DMS153 treated with DMSO at 0.1 percent for 48 hours (cell line): ENCODE results near the gene SUN5.

Experiments
- DNase-seq: peaks from one replicate; lab custom pipeline; 2025; ENCODE audit not compliant: unreplicated experiment; lab: John Stamatoyannopoulos, UW

Gene SUN5

DNA sequence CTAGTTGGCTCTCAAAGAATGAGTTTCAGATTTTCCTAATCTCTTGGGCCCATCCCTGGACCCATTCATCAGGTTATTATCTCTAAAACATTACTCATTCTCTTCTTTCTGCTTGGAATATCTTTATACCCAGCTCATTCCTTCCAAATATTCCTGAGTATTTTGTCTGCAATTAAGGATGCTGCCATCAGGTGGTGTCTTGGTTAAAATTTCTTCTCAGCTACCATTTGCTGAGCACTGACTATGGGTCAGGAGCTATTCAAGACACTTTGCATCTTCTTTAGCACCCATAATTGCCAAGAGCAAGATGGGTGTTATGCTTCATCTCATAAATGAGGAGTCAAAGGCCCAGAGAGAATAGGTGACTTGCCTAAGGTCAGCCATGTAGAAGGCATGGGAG is 8.4 kb downstream of the SUN5 start:
- DNase-seq: no peak

DNA sequence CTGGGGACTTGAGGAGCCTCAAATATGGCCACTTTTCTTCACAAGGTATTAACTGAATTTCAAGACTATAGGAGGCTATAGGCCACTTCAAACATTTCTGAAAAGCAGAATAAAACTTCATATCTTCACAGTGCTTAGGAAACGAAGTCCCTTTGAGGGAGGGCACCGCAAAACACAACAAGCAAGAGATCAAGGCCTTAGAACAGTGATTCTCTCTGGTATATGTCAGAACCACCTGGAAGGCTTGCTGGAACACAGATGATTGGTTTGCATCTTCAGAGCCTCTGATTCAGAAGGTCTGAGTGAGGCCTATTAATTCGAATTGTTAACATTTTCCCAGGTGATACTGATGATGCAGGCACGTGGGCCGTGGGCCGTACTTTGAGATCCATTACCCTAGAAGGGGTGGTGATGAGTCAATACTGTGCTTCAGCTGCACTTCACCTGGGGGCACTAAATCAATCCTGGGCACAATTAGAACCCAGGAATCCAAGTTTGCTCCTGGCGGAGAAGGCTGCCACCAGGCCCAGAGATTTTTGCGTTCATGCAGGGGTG is 10.7 kb downstream of the SUN5 start:
- DNase-seq: no peak

GRCh38 chr20:32991792-32992641 is 12.2 kb downstream of the SUN5 start:
- no peak for DNase-seq

- no peak for DNase-seq
These were observed 12.8 kb downstream of the SUN5 start for GRCh38 chr20:32991383-32991782.

- DNase-seq: no peak
These were observed 13.8 kb downstream of the SUN5 start for GRCh38 chr20:32990426-32990825.

DNA sequence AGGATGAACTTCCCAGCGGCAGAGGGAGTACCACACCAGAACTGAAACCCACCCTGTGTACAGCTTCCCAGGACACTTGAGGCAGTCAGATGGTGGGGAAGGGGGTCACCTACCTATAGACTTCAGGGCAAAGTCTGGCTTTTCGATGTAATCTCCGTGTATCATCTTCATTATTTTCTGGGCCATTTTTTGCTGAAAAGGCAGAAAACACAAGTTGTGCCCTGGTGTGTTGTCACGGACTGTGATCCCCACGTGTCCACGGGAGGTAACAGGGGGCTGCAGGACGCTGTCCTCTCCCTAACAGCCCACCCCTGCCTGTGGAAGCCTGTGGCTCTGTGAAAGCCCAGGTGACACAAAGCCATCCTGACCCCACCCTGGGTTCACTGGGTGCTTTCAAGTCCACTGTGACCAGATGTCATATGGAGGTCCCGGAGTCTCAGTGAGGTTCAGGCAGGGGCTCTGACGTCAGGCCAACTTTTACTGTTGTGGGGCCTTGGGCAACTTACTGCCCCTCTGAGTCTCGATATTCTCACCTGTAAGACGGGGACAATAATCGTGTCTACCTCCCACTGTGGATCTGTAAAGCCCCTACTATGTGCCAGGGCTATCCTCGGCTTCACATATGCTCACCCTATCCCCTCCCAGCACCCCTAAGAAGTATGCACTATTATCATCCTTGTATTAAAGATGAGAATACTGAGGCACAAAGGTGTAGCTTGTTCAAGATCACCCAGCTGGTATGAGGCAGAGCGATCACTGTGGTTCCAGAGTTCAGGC is 14.5 kb downstream of the SUN5 start:
- DNase-seq: no peak

DNA sequence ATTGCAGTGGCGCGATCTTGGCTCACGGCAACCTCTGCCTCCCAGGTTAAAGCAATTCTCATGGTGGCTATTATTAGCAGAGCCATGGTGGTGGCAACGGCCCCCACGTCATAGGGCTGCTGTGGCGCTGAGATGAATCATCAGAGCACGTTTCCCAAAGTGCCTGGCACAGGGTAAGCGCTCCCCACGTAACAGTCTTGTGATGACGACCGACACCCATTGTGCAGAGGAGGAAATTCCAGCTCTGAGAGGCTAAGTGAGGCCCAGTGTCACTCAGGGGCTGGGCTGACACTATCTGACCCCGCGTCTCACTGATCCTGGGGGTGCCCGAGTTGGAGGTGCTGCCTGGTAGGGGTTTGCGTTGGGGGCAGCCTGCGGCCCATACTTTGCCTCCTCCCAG is 16.2 kb downstream of the SUN5 start:
- DNase-seq: no peak

DNA sequence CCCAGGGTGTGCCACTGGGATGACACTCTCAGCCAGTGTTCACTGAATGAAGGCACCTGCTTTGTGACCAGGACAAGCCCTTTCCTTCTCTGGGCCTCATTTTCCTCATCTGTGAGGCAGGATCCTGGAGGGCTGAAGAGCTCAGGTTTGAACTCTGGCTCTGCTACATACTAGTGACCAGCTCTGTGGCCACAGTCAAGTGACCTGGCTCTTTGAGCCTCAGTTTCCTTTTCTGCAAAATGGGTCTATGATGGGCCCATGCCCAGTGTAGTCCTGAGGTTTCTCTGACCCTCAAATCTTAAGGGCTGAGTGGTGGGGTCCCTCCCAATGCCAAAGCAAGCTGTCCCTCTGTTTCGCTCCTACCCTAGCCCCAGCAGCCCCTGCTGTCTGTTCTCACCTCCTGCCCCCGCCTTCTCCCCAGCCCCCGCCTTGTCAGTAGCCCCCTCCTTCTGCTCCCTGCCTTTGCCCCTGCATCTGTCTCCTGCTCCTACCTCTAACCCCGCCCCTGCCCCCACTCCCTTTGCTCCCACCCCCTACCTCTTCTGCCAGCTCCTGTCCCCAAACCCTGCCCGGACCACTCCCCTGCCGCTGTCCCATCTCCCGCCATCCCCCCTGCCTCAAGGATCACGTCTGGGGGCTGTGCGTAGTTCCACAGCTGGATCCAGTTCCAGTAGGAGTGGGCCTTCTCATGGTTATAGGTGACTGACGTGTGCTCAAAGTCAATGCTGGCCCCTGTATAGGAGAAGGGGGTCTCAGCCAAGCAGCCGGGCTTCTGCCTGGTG is 17.0 kb downstream of the SUN5 start:
- DNase-seq: no peak

DNA sequence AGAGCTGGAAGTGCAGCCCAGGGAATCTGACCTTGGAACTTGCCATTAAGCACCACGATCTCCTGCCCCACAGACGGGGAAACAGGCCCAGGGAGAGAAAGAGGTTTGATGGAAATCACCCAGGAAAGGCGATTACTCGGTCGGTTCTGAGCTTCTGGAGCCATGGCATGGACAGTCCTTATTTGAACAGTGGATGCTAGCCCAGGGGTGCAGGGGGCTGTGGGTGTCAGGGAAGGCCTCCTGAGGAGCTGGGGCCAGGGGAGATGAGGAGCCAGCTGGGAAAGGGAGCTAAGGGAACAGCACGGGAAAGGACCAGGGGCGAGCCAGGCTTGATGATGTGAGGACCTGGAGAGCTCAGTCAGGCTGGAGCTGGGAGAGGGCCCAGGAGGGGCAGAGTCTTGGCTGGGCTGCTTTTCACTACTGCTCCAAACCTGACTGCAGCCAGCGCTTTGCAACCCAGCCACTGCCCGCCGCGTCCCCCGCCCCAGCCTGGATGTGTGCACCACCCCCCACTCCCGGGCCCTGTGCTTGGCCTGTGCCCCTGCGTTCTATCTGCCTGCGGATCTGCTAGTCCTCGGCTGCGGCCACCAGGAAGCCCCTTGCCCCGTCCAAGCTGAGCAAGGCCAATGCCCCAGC is 17.8 kb downstream of the SUN5 start:
- no peak for DNase-seq

DNA sequence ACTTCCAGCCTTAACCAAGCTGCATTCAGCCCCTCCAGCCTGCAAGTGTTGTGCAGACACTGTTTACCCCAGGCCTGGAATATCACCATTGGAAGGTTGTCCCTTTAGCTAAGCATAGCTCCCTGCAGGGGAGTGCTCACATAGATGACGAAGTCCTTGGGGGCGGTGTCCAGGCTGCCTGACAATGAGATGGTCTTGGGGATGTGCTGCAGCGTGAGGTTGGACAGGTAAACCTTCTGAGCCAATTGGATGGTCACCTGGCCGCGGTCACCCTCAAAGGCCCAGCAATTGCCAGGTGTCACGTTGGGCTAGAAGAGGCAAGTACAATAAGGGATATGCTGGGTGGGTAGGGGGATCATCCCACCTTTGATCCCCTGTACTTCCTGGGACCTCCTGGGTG is 18.6 kb downstream of the SUN5 start:
- no peak for DNase-seq

DNA sequence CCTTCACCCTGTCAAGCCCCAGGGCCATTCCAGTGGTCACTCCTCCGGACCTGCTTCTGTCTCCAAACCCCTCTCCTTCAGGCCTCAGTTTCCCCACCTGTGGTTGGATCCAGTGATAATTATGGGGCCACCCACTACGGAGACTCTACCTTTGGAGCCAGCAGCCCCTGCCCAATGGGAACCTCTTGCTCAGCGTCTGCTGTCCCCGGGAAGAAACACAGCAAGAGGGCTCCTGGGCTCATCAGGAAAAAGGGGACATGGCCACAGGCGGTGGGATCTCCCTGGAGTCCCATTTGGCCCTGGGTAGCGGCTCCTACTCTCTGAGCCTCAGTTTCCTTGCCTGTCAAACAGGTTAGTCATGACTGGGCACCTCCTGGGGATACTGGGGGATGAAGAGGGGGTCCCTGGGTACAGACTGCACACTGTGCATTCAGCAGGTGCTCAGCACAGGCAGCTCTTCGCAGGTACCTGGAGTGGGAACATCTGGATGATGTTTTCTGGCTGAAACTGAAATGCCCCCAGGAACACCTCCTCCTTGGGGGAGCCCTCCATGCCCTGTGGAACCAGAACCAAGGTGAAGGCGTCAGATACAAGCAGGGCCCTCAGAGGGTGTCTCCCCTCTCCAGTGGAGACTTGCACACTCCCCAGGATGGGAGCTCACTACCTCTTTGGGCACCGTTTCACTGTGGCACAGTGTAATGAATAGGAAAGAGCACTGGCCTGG is 19.4 kb downstream of the SUN5 start:
- no peak for DNase-seq

DNA sequence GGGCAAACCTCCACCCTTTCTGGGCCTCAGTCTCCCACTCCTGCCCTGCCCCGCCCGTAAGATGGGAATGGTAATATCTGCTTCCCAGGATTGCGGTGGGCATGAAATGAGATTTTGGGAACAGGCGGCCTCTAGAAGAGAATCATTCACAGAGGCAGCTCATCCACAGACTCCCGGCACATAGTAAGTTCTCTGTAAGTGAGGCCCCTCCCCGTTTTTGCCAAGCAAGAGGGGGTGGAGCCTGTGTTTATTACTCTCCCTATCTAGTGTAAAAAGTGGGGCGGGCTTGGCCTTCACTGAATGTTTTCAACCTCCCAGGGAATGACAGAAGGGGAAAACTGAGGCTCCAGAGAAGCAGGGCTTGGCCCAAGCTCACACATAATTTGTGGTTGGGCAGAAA is 20.0 kb downstream of the SUN5 start:
- DNase-seq: no peak

DNA sequence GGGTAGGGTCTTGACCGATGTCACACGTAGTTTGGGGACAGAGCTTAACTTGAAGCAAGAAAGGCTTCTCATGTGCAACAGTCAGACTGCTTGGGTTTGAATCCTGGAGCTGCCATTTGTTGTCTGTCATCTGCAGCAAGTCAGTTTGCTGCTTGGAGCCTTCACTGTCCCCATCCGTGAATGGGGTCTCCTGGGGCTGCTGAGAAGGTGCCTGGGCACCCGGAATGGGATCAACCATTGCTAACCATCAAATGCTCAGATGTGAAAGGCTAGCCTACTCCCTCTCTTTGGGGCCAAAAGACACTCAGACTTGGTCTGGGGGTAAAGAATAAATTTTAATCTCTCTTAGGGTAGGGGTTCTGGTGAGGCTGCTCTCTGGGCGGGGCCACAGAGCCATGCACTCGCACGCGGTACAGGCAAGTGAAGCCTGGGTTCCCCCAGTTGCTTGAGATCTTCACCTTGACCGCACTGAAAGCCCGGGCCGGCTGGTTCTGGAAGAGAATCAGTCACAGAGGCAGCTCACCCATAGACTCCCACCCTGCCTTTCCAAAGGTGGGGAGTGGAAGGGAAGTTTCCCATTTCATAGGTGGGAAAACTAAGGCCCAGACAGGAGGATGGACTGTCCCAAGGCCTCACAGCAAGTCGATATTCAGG is 20.6 kb downstream of the SUN5 start:
- no peak for DNase-seq

- peak; percentile 6 for DNase-seq
These were observed 21.4 kb downstream of the SUN5 start for GRCh38 chr20:32982617-32983458.

- DNase-seq: no peak
These were observed 23.2 kb downstream of the SUN5 start for GRCh38 chr20:32980990-32981389.

DNA sequence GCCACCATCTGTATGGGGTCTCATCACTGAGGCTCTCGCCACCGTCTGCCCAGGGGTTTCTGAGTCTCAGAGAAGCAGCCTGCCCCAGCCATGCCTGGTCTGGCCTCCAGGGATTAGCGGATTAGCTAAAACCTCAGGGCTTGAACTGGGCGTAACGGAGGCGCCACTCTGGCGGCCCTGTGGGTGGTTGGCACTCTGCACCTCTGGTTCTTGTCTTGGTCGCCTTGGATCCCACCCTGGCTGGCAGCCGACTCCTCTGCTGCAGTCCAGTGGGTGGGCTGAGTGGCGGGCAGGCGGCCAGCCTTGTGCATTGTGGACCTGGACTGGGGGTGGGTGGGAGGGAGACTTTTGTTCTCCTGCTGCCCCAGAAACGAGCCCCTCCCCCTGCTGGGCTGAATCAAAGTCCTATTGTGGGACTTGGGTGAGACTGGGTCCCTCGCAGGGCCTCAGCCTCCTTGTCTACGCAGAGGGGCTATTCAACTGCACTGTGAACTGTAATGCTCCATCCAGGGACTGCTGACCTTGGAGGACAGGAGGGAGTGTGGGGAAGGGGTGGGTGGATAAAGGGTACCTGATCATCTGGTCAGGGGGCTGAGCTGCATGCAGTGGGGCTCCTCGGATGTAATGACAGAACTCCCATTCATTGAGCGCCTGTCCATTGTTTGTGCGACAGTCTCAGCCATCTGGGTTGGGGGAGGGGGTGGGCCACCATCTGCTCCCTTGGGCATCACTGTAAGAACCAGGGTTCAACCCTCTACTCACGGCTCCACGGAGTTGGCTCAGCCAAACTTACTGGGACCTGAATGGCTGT is 23.9 kb downstream of the SUN5 start:
- no peak for DNase-seq

DNA sequence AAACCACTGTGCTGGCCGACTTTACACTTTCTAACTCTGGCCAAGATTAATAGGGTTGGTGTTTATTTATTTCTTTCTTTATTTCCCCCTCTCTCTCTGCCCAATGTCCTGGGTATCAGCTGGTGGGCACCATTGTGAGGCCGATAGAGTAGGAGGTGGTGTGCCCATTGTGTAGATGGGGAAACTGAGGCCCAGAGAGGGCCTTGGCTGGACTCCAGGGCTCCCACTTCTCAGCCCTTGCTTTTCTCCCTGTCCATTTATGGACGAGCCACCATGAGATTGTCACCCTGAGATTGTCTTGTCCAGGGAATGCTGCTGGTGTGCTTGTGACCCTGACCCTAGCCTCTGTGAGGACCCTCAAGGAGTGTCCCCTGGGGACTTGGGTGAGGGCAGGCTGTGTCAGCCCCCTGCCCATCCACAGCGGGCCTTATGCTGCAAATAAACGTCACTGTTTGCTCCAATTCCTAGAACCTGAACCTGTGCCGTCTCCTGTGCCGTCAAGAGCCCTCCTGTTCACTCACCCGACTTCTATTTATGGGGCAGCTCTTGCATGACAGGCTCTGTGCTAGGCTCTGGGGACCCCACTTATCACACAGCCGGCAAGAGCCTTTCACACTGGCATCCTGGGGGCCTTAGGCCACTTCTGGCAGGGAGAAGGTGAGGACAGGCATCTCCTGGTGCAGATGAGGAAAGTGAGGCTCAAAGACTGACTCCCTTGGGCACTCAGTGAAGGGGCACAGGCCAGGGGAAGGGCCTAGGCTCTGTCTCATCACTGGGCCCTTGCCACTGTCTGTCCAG is 24.8 kb downstream of the SUN5 start:
- DNase-seq: no peak
